Stimulated activated naive CD4-positive, alpha-beta T cell treated with Interleukin-2 at 50 U/mL for 16 hours (primary cell): Measurements from ENCODE around the gene MEOX1.
"Not testable (repeated sequence)": the region's sequence is repeated elsewhere in the genome, so short reads cannot be mapped to it uniquely, and the experiment has no call there.

Experiments
- DNase-seq: peaks from one replicate; lab custom pipeline; 2025; lab: John Stamatoyannopoulos, UW

The MEOX1 gene

DNA sequence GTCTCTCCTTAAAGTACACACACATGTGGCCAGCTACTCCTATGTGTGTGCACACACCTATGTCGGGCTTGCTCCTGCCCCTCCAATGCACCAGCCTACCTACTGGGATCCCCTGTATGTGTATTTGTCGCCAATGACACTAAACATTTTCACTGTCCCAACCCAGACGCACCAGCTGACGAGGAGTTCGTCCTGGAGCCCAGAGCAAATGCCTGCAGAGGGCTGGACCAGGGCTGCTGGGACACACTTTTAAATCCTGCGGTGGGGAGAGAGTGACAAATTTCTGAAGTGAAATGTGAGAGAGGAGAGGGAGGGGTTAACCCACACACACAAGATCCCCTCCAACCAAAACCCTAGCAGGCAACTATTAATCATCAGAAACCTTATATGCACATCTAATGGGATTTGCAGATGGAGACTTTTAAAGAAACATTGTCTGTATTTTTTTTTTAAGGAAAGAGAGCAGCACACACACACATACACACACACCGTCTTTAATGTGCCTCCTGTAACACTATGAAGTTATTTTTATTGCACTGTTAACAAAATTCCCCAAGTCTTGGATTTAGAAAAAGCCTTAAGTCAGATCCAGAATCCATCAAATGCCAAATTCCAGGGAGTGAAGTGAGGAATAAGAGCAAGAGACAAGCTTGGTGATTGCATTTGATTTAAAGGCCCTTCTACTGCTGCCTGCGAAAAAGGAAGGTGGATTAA lies at the start of gene MEOX1:
MEOX1 (minus strand) TSS at position 224 of the 714 bp plus-strand sequence. CDS start 388 bp downstream, outside the sequence.
- peak; percentile 27 for DNase-seq

DNA sequence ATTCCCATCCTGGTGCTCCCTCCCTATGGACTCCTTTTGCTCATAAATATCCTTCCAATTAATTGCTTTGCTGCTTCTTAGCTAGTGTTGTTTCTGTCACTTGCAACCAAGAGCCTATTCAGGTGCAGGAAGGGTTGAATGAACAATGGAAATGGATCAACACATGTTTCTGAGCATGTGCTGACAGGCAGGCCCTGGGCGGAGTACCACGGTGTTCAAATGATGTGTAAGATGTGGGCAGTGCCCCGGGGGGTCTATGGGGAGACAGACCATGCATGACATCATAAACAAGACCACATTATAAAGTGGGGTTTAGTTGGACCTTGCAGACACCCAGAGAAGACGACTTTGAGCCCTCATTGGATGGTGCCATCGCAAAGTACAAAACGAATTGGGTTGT lies 48.4 kb upstream of the MEOX1 start:
- DNase-seq: no peak

GRCh38 chr17:43709210-43709609 lies 47.5 kb upstream of the MEOX1 start:
- DNase-seq: no peak

- no peak for DNase-seq
Measured at GRCh38 chr17:43707184-43707583, 45.5 kb upstream of the MEOX1 start.

- DNase-seq: no peak
Measured at GRCh38 chr17:43706235-43706634, 44.5 kb upstream of the MEOX1 start.

DNA sequence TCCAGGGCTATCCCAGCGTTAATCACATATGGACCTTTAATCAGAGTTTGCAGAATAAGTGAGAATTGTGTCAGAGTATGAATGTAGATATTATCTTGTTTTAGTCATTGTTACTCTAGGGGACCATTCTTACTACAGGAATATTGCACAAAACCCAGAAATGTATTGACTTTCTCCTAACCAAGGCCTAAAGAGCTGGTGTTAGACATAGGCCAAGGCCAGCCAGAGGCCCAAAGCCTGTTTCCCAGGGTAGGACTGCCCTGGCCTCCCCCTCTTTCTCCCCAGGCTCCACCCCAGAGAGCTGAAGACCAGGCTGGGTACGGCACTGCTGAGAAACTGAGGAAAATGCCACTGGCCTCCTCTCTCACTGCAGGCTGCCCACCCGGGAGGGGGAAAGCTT lies 41.9 kb upstream of the MEOX1 start:
- no peak for DNase-seq

GRCh38 chr17:43702637-43703036 lies 40.9 kb upstream of the MEOX1 start:
- no peak for DNase-seq

DNA sequence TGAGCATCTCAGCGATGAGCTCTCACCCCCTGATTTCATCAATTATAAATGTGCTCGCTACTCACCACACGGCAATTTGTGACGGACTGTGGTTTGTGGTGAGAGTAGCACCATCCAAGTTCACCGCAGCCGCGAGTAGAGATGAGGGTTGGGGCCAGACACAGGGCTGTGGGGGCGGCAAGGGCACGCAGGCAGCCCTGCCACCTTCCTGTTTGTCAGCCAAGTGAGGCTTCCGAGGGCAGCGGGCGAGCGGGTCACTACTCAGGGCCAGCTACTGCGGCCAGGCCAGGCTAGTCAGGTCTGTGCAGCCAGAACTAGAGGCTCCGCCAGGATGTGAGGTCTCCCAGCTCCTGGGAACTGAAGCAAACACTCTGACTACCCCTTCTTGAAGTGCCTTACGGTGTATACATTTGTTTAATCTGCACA lies 39.6 kb upstream of the MEOX1 start:
- peak; percentile 25 for DNase-seq

DNA sequence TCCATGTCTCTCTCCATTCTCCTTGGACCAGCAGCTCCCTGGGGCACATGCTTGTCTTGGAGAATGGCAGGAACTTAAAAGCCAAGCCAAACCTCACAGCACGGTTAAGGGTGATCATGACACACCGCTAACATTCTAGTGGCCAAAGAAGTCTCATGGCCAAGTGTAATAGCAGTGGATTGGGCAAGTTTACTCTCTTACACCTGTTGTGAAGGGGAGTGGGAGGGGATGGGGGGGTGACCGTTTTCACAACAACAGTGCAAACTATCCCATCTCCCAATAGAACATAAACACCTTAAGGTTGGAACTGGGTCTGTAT lies 37.7 kb upstream of the MEOX1 start:
- no peak for DNase-seq

- no peak for DNase-seq
Measured at GRCh38 chr17:43698678-43699437, 37.1 kb upstream of the MEOX1 start.

DNA sequence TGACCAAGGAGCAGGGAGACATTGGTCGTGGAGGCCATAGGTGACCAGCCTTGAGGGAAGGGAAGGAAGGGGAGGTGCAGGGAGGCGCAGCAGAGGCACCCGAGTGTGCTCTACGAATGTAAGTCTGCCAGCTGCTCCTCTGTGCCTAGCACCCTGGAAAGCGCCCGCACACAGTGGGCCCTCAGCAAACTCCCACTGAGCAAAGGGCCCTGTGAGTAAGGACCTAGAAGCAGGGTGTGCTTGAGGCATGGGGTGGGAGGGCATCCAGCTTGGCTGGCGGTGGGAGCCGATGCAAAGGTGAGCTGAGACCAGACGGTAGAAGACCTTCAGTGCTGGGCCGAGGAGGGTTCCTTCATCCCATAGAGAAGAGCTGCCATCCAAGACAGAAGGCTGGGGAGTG lies 36.2 kb upstream of the MEOX1 start:
- no peak for DNase-seq

DNA sequence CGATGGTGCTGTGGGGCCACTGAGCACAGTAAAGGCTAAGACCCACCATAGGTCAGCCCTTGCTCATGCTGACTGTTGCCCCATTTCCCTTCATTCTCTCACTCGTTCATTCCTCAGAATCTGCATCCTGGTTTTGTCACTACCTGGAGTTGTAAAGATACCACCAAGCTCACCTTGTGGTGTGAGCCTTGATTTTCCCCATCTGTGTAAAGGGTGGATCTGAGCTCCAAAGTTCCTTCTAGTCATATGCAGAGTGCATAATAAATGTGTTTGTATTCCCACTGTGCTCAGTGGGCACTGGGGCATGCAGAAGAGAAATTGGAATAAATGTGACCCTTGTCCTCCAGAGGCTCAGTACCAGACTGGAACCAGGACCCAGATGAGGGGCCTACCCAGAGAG lies 35.2 kb upstream of the MEOX1 start:
- DNase-seq: no peak

DNA sequence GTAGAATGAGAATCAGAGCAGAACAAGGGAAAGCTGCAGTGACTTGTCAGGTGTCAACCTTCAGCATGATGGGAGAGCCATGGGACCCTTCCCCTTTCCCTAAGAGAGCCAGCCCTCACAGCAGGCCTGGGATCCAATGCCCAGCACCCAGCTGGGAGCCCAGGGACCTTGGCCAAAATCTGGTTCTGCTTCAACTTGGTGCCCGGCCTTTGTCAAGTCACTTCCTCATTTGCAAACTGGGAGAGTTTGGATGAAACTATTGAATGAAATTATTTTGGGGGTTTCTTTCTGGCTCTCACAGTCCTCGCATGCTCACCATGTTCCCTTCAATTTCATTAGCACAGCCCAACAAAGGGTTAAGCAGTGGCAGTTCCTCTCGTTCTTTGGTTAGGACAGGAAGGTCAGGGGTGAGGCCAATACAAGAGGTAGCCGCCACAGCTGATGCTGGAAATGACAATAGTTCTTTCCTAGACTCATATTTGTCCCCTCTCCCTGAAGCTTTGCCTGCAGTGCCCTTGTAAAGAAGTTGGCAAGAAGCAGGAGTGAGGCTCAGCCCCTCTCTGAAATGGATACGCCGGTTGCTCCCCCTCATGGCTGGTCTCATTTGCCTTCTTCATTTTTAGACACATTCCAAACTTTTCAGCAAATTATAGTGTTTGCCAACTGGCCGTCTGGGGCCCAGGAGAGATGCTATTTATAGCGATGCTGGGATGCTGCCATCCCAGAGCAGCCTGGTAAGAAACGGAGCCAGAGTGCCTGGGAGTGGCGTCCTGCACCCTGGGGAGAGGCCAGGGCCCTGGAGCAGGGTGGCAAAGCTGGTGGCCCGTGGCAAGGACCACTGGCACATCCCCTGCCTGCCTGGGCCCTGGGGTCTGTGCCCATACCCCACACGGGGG lies 34.5 kb upstream of the MEOX1 start:
- no peak for DNase-seq

DNA sequence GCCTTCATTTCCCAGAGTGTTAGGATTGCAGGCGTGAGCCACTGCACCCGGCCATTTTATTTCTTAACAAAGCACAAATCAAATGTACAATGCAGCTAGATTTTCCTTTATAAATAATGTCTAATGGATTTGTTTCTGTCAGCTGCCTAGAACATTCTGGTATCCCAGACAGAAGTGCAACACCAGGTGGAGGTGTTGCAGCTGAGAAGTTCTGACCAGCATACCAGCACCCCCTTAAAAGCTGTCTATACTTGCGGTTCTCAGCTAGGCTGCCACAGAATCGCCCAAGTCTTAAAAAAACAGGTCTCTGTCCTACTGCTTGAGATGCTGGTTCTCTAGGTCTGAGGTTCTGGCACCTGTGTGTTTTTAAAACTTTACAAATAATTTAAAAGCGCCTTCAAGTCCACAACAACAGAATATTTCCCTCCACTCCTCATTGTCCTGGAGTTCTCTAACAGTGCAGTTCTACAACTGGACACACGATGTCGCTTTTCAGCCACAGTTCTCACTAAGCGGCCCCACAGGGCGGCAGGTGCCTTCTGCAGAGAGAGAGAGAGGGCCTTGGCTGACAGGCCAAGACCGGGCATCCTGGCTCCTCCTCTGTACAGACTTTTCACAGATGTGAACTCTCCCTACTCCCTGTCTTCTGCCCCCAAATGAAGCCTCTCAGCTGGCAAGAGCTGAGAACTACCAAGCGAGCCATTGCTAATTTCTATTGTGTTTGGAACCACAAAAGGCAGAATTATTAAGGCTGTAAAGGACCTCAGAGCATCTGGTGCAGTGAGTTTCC lies 32.6 kb upstream of the MEOX1 start:
- peak; percentile 67 for DNase-seq

DNA sequence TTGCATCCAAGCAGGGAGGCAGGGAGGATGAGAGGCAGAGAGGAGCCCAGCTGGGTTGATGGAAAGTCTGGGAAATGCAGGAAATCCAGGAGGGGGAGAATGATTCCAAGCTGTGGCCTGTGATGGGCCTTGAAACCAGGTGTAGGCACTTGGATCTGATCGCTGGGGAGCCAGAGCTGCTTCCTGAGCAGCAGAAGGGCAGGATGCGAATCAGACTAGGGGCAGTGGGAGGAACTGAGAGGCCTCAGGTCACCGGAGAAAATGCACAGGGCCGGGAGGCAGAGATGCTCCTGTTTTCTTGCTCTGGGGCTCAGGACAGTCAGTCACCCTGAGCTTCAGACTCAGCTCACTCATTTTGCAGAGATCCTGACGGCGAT lies 29.6 kb upstream of the MEOX1 start:
- no peak for DNase-seq

DNA sequence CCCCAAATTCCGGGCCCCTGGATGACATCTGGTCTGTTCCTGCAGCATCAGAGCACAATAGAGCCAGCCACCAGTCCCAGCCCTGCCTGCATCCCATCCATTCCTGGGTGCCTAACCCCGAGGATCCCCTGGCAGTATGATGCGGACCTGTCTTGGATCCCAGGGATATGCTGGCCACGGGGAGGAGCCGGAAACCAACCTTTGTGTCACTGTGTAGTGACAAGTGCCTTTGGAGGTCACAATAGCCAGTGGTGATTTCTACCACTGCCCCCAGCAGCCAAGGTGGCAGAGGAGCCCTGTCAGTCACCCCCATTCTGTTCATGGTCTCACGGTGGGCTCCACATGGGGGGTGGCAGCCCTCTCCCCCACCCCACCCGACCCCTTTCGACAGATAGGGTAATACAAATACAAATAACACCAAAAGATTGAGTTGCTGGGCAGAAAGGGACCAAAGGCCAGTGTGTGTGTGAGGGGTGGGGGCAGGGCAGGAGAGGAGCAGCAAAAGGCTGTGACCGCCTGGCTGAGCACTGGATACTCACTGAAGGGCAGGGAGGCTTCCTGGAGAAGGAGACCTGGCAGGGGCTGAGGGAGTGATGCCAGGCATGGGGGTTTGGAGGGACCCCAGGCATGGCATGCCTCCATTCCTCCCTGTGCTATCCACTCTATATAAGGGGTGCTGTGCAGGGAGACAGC lies 29.0 kb upstream of the MEOX1 start:
- DNase-seq: no peak

DNA sequence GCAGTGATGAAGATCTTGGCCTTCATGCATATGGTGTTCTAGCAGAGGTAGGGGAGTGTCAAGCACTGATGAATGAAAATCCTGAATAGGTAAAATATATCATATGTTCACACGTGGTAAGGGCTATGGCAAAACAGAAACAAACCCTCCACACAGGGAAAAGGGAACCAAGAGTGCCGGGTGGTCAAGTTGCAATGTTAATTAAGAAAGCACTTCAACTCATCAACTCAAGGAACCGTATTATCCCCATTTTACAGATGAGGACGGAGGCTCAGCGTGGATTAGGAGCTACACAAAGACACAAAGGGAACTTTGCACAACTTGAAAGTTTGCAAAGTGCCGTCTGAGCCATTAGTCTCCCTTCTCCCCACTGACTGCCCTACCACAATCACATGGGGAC lies 28.1 kb upstream of the MEOX1 start:
- no peak for DNase-seq

DNA sequence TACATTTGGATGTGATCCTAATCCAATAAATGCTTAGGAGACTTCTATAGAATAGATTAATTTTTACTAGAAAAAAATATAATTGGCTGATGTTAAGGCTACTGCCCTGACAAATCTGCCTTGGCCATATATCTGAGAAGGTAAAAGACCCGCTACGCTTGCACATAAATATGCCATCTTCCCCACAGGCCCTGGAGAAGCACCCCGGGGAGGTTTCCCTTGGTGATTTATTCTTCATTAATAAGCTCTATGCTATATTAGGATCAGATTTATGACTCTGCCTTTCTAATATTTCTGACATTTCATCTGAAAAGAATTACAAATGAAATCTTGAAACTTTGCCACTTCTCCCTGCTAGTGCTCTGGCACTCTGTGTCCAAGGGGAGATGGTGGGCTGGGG lies 27.4 kb upstream of the MEOX1 start:
- DNase-seq: no peak

GRCh38 chr17:43686957-43687356 lies 25.2 kb upstream of the MEOX1 start:
- DNase-seq: not testable (repeated sequence)

DNA sequence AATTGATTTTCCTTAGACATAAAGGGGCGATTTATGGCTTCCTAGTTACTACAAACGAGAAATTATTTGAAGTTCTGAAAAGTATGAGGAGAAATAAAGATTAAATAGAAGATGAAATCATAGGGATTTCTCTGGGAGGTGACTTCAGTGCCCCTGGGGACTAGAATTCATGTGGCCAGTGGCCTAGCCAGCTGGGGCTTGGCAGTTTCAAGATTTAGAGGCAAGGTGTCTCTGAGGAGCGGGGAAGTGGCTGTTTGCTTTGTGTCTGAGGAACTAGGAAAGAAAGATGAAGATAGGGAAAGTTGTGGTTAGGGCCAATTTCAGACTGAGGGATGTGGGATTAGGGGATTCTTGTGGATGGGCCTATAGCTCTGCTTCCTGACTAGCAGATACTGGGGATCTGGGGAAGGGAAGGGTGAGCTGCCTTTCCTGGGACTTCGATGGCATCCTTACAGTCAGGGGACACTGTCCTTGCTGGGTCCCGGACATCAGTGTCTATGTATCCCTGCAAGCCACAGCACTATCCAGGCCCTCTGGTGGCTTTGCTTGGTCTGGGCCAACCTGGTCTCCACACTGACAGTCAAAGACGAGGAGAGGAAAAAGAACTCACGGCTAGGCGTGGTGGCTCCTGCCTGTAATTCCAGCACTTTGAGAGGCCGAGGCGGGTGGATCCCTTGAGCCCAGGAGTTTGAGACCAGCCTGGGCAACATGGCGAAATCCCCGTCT lies 22.4 kb upstream of the MEOX1 start:
- DNase-seq: no peak

DNA sequence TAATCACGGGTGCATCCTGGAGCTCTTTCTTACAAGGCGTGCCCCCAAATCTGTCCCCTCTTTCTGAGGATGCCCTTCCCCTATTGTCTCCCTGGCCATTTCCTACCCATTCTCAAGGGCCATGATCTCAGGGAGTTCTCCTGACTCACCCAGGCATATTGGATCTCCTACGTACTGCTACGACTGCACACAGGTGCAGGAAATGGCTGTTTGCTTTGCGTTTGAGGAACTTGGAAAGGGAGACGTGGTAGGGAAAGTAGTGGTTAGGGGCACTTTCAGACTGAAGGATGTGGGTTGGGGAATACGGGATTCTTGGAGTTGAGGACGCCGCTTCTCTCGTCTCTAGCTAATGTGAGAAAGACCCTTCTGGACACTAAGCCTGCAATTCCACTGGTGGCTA lies 18.7 kb upstream of the MEOX1 start:
- no peak for DNase-seq
